AG09309 (cell line): ENCODE results near the gene RBMS3.

ENCODE experiments used
- DNase-seq: peaks from one replicate; pipeline ENCODE4 v3.0.0-alpha.2; 2010; ENCODE audit warnings: low read depth
- H3K4me3 ChIP-seq: 2 replicates; pipeline ENCODE4 v1.5.1; 2011; ENCODE audit warnings: mild to moderate bottlenecking, low read depth, low read length, moderate library complexity; ENCODE audit not compliant: control insufficient read depth
- TF ChIP-seq, protein P1 (sequence below): IDR thresholded peaks from 2 replicates; pipeline ENCODE4 v1.5.1; 2011; ENCODE audit warnings: mild to moderate bottlenecking, low read depth, low read length, inconsistent platforms; ENCODE audit not compliant: insufficient read depth, control insufficient read depth; ENCODE audit errors: missing control alignments

Gene RBMS3

DNA sequence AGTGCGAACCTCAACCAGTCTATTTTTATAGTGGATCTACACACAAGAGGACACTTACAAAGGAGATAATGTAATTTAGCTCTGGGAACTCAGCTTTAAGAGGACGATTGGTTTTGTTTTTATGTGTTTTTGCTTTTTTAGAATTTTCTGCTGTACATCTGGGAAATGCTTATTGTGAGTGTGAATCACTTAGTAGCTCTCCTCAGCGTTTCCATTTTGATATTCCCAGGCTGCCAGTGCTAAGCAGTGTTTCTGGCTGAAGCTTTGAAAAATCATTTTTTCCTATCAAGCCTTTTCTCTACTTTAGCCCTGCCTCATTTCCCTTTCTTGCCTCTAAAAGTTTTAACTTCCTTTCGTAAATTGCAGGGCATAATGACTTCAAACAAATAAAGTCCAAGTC lies 117.9 kb downstream of the RBMS3 start:
- no peak overlapping the region for H3K4me3 ChIP-seq
- TF ChIP-seq, protein P1, sequence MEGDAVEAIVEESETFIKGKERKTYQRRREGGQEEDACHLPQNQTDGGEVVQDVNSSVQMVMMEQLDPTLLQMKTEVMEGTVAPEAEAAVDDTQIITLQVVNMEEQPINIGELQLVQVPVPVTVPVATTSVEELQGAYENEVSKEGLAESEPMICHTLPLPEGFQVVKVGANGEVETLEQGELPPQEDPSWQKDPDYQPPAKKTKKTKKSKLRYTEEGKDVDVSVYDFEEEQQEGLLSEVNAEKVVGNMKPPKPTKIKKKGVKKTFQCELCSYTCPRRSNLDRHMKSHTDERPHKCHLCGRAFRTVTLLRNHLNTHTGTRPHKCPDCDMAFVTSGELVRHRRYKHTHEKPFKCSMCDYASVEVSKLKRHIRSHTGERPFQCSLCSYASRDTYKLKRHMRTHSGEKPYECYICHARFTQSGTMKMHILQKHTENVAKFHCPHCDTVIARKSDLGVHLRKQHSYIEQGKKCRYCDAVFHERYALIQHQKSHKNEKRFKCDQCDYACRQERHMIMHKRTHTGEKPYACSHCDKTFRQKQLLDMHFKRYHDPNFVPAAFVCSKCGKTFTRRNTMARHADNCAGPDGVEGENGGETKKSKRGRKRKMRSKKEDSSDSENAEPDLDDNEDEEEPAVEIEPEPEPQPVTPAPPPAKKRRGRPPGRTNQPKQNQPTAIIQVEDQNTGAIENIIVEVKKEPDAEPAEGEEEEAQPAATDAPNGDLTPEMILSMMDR, result no peak
- no peak for DNase-seq

DNA sequence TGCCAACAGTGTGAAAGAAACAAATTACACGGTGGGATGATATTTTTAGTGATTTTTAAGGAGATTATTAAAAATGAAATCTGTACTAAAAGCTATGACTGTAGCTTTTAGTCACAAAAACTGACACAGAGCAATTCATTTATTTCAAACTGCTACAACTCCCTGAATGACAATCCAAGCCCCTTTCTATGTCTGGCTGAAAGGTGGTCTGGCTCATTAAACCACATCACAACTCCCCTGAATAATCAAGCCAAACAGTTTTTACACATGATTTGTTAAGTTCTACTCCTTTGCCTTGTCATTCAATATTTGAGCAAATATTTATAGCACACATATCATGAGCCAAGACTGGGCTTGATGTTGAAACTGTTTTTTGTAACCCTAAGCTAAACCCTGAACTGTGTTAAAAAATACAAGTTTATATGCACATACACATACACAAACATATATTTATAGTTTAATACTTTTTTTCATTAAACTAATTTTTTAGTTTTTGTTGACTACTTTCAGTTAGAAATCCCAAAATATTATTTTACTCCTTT lies 125.5 kb downstream of the RBMS3 start:
- TF ChIP-seq, protein P1, result no peak
- DNase-seq, result no peak
- no peak overlapping the region for H3K4me3 ChIP-seq

DNA sequence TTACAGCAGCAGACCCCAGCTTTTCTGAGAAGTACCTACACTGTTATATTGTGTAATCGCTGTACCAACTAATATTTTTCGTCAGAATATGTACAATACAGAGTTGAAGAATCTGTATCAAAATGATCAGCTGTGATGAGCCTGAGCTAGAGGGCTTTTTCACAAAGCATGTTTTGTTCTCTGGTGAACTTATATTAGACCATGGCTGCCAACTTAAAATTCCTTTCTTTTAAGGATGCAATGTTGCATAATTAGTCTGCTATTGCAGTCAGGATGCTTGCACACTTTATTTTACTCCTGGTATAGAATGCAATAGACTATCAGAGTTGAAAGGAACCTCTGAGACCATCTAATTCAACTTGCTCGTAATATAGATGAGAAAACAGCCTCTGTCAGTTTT lies 127.8 kb downstream of the RBMS3 start:
- TF ChIP-seq, protein P1, result no peak
- no peak overlapping the region for H3K4me3 ChIP-seq
- DNase-seq, result no peak

DNA sequence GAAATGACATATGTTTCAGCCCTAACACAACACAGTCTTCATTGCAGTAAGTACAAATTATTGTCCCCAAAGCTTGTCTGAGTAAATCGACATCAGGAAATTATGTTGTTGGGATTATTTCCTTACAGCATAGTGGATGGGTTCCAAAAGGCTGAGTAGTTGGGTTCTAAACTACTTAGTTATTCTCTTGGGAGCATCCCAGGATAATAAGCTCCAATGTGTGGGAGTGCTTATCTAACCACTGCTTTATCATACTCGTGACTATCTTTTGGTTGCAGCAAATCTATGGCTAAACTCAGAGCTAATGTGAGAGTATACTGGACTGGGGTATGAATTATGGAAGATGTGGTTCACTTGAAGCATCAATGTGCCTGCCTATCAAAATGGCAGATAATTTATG lies 128.5 kb downstream of the RBMS3 start:
- no peak overlapping the region for H3K4me3 ChIP-seq
- TF ChIP-seq, protein P1, result no peak
- no peak for DNase-seq

DNA sequence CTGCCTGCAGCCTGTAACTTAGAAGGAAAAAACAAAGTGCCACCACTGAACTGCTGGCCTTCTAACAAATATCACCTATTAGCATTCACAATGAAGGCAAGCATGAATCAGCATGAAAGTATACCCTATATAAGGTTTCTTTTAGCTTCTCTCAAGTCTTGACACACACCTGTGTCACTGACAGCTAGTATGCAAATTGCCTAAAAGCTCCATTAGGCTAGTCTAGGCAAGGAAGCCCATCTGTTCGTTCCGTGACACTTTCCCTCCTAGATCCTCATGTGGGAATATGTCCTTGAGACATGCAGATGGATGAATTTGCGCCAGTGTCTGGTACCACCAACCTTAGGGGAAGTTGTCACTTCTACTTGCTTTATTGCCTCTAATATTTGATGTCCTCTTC lies 129.3 kb downstream of the RBMS3 start:
- TF ChIP-seq, protein P1, result no peak
- no peak for DNase-seq
- H3K4me3 ChIP-seq, result no peak overlapping the region

DNA sequence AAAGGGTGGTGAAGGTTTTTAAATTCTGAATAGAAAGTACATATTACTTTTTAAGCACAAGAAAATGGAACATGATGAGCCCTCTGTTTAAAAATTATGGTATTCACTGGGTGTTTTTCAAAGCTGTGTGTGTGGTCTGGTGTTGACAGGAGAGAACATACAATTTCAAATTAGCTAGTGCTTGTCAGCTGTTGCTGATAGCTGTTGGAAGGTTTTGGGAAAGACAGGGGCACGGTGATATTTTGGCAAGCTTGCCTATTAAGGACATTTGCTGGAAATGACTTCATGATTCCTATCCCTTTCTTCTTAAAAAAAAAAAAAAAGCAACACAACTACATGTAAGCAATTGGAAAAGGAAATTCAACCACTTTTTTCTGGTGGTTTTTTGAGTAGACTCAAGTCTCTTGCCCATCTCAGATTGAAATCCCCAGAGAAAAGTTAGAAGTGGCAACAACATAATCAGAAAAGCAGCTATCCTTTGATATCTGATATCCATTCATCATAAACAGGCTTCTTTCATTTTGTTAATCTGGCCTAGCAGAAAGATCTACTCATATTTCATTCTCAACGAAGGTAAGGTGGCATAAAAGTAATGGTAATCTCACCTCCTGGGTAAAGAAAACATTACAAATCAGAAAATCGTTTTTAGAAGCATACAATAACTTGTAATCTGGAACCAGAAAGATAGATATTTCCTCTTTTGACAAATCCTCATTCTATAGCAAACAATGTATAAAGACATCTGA lies 130.0 kb downstream of the RBMS3 start:
- H3K4me3 ChIP-seq, result no peak overlapping the region
- DNase-seq, result no peak
- TF ChIP-seq, protein P1, result no peak
